A549 (cell line): ENCODE measurements around the gene GRID1.

Experiments used
- BCL3 ChIP-seq: fragments of >200 bp; sonication (Bioruptor Twin); formaldehyde crosslinking; IDR thresholded peaks from 3 replicates; pipeline ENCODE4 v1.6.1; 2016
- CEBPB ChIP-seq, 2 experiments: fragments of >200 bp in 1 of 2; sonication (Bioruptor Twin) in 1 of 2; formaldehyde crosslinking in 1 of 2; IDR thresholded peaks; 2 replicates each; pipeline ENCODE4 v1.6.1; 2012 to 2016
- CHD2 ChIP-seq: fragments of 150-350 bp; IDR thresholded peaks from 2 replicates; pipeline ENCODE4 v1.6.1; 2014; ENCODE audit warnings: low read length; ENCODE audit not compliant: partially characterized antibody
- CTCF ChIP-seq: fragments of >200 bp; sonication (Bioruptor Twin); formaldehyde crosslinking; IDR thresholded peaks from 3 replicates; pipeline ENCODE4 v1.5.1; 2016
- ELK1 ChIP-seq: fragments of 150-350 bp; IDR thresholded peaks from 2 replicates; pipeline ENCODE4 v1.6.1; 2014; ENCODE audit warnings: low read depth, mild to moderate bottlenecking, low read length
- EP300 ChIP-seq, 2 experiments: fragments of >200 bp; sonication (Bioruptor Twin); formaldehyde crosslinking; IDR thresholded peaks; 2 replicates in 1 of 2; 3 replicates in 1 of 2; pipeline ENCODE4 v1.6.1; 2016 to 2017
- JUNB ChIP-seq: fragments of >200 bp; sonication (Bioruptor Twin); formaldehyde crosslinking; IDR thresholded peaks from 2 replicates; pipeline ENCODE4 v1.6.1; 2016
- KDM1A ChIP-seq: fragments of 200-600 bp; sonication (generic); IDR thresholded peaks from 2 replicates; pipeline ENCODE4 v1.6.1; 2016; ENCODE audit warnings: low read depth, mild to moderate bottlenecking
- MAFK ChIP-seq: fragments of 450-650 bp; IDR thresholded peaks from 2 replicates; pipeline ENCODE4 v1.6.1; 2014; ENCODE audit not compliant: partially characterized antibody
- NR3C1 ChIP-seq: fragments of >200 bp; sonication (Bioruptor Twin); formaldehyde crosslinking; IDR thresholded peaks from 3 replicates; pipeline ENCODE4 v1.6.1; 2017
- POLR2A ChIP-seq: IDR thresholded peaks from 2 replicates; pipeline ENCODE4 v1.6.1; 2012; ENCODE audit warnings: mild to moderate bottlenecking, low read length
- SMC3 ChIP-seq: fragments of >200 bp; sonication (Bioruptor Twin); formaldehyde crosslinking; IDR thresholded peaks from 3 replicates; pipeline ENCODE4 v1.6.1; 2018; ENCODE audit warnings: inconsistent platforms
- USF2 ChIP-seq: fragments of 450-650 bp; IDR thresholded peaks from 2 replicates; pipeline ENCODE4 v1.6.1; 2014; ENCODE audit warnings: antibody characterized with exemption

- TF ChIP-seq SMC3 = no peak
- TF ChIP-seq CTCF = no peak
- TF ChIP-seq JUNB = no peak
- no peak for TF ChIP-seq ELK1
- no peak for TF ChIP-seq EP300 (IDR thresholded peaks at IDR 0.05)
- no peak for TF ChIP-seq NR3C1
- TF ChIP-seq BCL3 = no peak
- TF ChIP-seq POLR2A = no peak
- no peak for TF ChIP-seq MAFK
- no peak for TF ChIP-seq CEBPB (IDR thresholded peaks at IDR 0.05)
- TF ChIP-seq USF2 = no peak
- no peak for TF ChIP-seq CHD2
- no peak for TF ChIP-seq KDM1A
Observed at GRCh38 chr10:85557706-85558105, 808.9 kb downstream of the GRID1 start.
